Embryonic facial prominence (tissue), 1 donor: Measurements from ENCODE around the gene TAMM41.
"Not testable (repeated sequence)": the region's sequence is repeated elsewhere in the genome, so short reads cannot be mapped to it uniquely, and the experiment has no call there.

Experiments
- DNase-seq: peaks from one replicate; pipeline ENCODE4 v3.0.0-alpha.2; 2016; ENCODE audit errors: extremely low spot score

The TAMM41 gene

DNA sequence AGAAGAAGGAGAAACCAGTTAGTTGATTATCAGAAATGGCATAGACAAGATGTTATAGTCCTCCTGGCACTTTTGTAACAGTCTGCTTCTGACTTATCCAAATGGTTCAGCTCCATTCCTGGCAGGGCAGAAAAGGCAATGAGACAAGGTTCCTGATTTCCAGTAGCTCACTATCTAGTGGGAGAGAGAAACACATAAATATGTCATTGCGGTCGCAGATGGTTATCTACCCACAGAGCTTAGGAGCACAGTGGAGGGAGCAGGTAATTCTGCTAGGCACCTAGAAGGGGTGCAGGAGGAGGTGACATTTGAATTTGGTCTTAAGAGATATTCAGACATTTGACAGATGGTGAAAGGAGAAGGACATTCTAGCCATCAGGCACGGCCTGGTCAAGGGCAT is 78.1 kb downstream of the TAMM41 start:
- no peak for DNase-seq

DNA sequence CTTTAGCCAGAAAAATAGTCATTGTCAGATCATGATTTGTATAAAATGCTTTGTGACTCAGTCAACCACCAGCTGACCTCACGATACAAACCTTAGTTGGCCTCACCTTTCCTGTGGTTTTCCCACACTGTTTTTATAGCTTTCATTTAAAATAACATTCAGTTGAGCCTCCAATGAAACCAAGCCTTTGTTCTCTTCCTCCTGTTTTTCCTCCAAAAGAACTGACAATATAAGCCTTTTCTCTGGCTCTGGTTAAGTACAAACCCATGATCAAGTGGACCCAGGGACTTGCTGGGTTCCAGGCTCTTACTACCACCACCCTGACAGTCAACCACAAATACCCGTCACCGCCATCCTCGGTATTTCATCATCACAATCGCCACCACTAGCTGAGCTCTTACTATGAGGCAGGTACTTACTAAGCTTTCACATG is 81.7 kb downstream of the TAMM41 start:
- DNase-seq: no peak

DNA sequence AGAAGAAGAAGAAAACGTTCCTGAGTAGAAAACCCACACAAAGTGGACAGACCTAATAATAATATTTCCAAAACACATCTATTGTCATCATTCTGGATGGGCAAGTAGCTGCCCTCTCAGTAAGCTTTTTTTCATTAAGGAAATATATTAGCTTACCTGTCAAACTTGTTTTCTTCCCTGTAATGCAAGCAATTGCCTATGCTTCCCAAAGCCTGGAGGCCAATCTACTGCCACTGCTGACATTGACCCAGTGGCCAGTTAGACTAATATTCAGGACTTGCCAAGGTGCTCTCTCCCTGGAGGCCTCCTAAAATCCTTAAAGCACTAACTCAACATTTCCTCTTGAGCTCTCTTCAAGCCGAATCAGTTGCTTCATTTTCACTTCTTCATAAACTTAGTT is 86.7 kb downstream of the TAMM41 start:
- no peak for DNase-seq

DNA sequence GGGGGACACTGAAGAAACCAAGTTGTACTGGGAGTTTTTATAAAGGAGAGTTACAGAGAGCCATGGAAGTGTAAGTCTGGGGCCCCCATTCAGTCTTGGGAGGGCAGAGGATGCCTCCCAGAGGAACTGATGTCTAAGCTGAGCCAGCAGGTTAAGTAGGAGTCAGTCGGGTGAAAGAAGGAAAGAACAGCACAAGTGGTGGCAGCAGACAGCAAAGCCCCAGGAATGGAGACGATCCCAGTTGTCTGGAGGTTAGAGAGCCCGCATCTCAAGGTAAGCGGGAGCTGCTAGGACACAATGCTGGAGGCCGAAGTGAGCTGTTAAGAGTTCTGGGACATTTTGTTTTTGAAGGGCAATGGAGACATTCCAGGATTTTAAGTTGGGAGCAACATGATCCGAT is 88.8 kb downstream of the TAMM41 start:
- DNase-seq: no peak

DNA sequence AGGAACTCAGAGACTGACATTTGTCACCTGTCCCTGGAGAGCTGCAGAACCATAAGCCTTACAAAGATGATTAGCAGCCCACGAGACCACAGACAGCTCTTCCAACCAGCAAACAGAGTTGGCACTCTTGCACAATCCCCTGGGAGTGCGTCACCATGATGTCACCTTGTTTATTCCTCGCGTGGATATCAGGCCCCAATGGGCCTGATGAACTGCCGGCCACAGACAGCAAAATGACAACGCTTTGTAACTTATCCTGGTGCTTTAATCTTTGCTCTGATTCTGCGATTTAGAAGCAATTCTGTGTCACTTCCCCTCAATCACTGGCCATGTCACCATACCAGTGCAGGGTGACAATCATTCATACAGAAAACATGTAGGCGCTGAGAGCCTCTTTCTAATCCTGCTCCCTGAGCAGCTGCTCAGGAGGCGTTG is 89.2 kb downstream of the TAMM41 start:
- DNase-seq: no peak

DNA sequence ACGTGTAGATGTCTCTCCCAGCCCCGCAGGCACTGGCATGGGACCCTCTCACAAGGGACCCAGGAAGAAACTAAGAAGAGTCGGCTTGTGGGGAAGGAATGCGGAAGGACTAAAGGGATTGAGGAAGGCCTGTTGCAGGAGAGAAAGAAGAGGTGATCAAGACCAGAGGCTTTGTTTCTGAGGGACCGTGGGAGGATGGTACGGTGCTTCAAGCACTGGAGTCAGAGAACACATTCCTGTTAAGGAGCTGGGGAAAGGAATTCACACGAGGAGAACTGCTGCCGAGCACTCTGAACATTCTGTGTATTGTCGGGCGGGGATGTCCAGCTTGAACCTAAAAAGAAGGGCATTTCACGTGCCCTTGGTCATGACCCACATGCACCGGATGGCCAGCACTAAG is 91.4 kb downstream of the TAMM41 start:
- no peak for DNase-seq

DNA sequence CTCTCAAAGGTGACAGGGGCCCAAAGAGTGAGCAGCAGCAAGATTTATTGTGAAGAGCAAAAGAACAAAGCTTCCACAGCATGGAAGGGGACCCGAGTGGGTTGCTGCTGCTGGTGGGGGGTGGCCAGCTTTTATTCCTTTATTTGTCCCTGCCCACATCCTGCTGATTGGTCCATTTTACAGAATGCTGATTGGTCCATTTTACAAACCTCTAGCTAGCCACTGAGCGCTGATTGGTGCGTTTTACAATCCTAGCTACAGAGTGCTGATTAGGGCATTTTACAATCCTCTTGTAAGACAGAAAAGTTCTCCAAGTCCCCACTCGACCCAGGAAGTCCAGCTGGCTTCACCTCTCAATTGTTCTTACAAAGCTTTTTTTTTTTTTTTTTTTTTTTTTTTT is 94.4 kb downstream of the TAMM41 start:
- not testable (repeated sequence) for DNase-seq

DNA sequence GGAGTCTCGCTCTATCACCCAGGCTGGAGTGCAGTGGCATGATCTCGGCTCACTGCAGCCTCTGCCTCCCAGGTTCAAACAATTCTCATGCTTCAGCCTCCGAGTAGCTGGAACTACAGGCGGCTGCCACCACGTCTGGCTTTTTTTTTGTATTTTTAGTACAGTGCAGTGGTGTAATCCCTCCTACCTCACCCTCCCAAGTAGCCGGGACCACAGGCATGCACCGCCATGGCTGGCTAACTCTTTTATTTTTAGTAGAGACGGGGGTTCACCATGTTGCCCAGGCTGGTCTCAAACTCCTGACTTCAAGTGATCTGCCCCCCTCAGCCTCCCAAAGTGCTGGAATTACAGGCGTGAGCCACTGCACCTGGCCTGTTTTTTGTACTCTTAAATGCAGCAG is 98.4 kb downstream of the TAMM41 start:
- not testable (repeated sequence) for DNase-seq
